GM23338 (cell line): ENCODE results near the gene NDUFS2. TPM values are rescaled to one million over a fixed set of nuclear protein-coding genes. Genes with fewer than 3 reads are reported as not detected.

Source experiments
- ATAC-seq: fragments of 200-7000 bp; cut with Tn5 transposase; 3 replicates; pipeline ENCODE4 v1.9.1; 2020
- DNase-seq: peaks from one replicate; pipeline ENCODE4 v3.0.0-alpha.2; 2015; ENCODE audit warnings: low spot score
- H2AFZ ChIP-seq: fragments of 200-600 bp; sonication (generic); 2 replicates; pipeline ENCODE4 v1.8.0; 2016; ENCODE audit warnings: antibody characterized with exemption, mild to moderate bottlenecking, moderate library complexity
- H3F3A ChIP-seq: fragments of 200-600 bp; sonication (generic); replicated peaks from 2 replicates; pipeline ENCODE4 v1.8.0; 2017; ENCODE audit warnings: antibody characterized with exemption, mixed run types, low read depth
- H3K27ac ChIP-seq: fragments of 200-600 bp; sonication (generic); 2 replicates; pipeline ENCODE4 v1.6.1; 2016; ENCODE audit warnings: low read depth
- H3K27me3 ChIP-seq: fragments of 200-600 bp; sonication (generic); 2 replicates; pipeline ENCODE4 v1.8.0; 2016; ENCODE audit warnings: mild to moderate bottlenecking, mixed run types, moderate library complexity; ENCODE audit not compliant: insufficient read depth
- H3K36me3 ChIP-seq: fragments of 200-600 bp; sonication (generic); 2 replicates; pipeline ENCODE4 v1.8.0; 2016; ENCODE audit warnings: mild to moderate bottlenecking; ENCODE audit not compliant: insufficient read depth
- H3K4me1 ChIP-seq: fragments of 200-600 bp; sonication (generic); 2 replicates; pipeline ENCODE4 v1.8.0; 2016; ENCODE audit warnings: mild to moderate bottlenecking, moderate library complexity; ENCODE audit not compliant: insufficient read depth
- H3K4me2 ChIP-seq: fragments of 200-600 bp; sonication (generic); 2 replicates; pipeline ENCODE4 v1.7.1; 2017; ENCODE audit warnings: mixed run types
- H3K4me3 ChIP-seq: fragments of 200-600 bp; sonication (generic); 2 replicates; pipeline ENCODE4 v1.6.1; 2016; ENCODE audit warnings: mixed run types
- H3K79me2 ChIP-seq: fragments of 200-600 bp; sonication (generic); replicated peaks from 2 replicates; pipeline ENCODE4 v1.8.0; 2017; ENCODE audit warnings: mild to moderate bottlenecking; ENCODE audit not compliant: insufficient read depth
- H3K9me2 ChIP-seq: fragments of 200-600 bp; sonication (generic); 2 replicates; pipeline ENCODE4 v1.8.0; 2017; ENCODE audit not compliant: insufficient read depth
- H4K20me1 ChIP-seq: fragments of 200-600 bp; sonication (generic); replicated peaks from 2 replicates; pipeline ENCODE4 v1.8.0; 2017; ENCODE audit warnings: mild to moderate bottlenecking; ENCODE audit not compliant: insufficient read depth
- H3K27ac Mint-ChIP-seq: 2 replicates; pipeline ENCODE4 v1.8.0; 2020; ENCODE audit warnings: inconsistent platforms, mild to moderate bottlenecking, moderate library complexity, mixed read lengths
- H3K27me3 Mint-ChIP-seq: 3 replicates; pipeline ENCODE4 v1.8.0; 2022; ENCODE audit warnings: low read depth, mild to moderate bottlenecking, moderate library complexity, mixed read lengths, inconsistent platforms; ENCODE audit not compliant: insufficient read depth, poor library complexity
- H3K36me3 Mint-ChIP-seq: 3 replicates; pipeline ENCODE4 v1.8.0; 2021; ENCODE audit warnings: low read depth, mild to moderate bottlenecking, inconsistent platforms, moderate library complexity, mixed read lengths
- H3K4me1 Mint-ChIP-seq: 3 replicates; pipeline ENCODE4 v1.8.0; 2020; ENCODE audit warnings: mild to moderate bottlenecking, inconsistent platforms, mixed read lengths
- H3K4me3 Mint-ChIP-seq: 3 replicates; pipeline ENCODE4 v1.8.0; 2021; ENCODE audit warnings: moderate library complexity, mild to moderate bottlenecking, inconsistent platforms, mixed read lengths
- H3K9me3 Mint-ChIP-seq: 3 replicates; pipeline ENCODE4 v1.8.0; 2020; ENCODE audit warnings: moderate library complexity, mild to moderate bottlenecking, inconsistent platforms, mixed read lengths
- CTCF ChIP-seq, 2 experiments: fragments of 200-600 bp in 1 of 2; sonication (generic) in 1 of 2; conservative IDR thresholded peaks; 2 replicates each; pipeline versions ENCODE4 v1.5.1 to v1.6.1; 2016 to 2017; ENCODE audit warnings: antibody characterized with exemption in 2 of 2, low read depth in 2 of 2, mild to moderate bottlenecking in 2 of 2, moderate library complexity in 1 of 2
- ETS1 ChIP-seq: IDR thresholded peaks from 2 replicates; pipeline ENCODE4 v1.6.1; 2016; ENCODE audit warnings: antibody characterized with exemption
- EZH2 ChIP-seq: fragments of 200-600 bp; sonication (generic); IDR thresholded peaks from one replicate; pipeline ENCODE4 v1.8.0; 2017; ENCODE audit warnings: antibody characterized with exemption, mild to moderate bottlenecking, low read depth; ENCODE audit not compliant: unreplicated experiment
- EZH2phosphoT487 ChIP-seq: fragments of 200-600 bp; sonication (generic); IDR thresholded peaks from one replicate; pipeline ENCODE4 v1.8.1; 2018; ENCODE audit warnings: antibody characterized with exemption; ENCODE audit not compliant: unreplicated experiment
- JUNB ChIP-seq: IDR thresholded peaks from one replicate; pipeline ENCODE4 v1.6.1; 2016; ENCODE audit warnings: antibody characterized with exemption; ENCODE audit not compliant: unreplicated experiment
- NANOG ChIP-seq: IDR thresholded peaks from 2 replicates; pipeline ENCODE4 v1.6.1; 2016; ENCODE audit warnings: antibody characterized with exemption, borderline replicate concordance
- POLR2AphosphoS5 ChIP-seq: IDR thresholded peaks from 2 replicates; pipeline ENCODE4 v1.6.1; 2016; ENCODE audit warnings: antibody characterized with exemption, low read depth
- STAT1 ChIP-seq: IDR thresholded peaks from one replicate; pipeline ENCODE4 v1.6.1; 2016; ENCODE audit warnings: antibody characterized with exemption; ENCODE audit not compliant: unreplicated experiment
- ZNF114 ChIP-seq: fragments of 250-450 bp; sonication (Bioruptor Pico); IDR thresholded peaks from 2 replicates; pipeline ENCODE4 v1.5.0; 2020; ENCODE audit warnings: mild to moderate bottlenecking, moderate library complexity
- ZNF331 ChIP-seq: fragments of 250-450 bp; sonication (Bioruptor Pico); IDR thresholded peaks from 2 replicates; pipeline ENCODE4 v1.5.0; 2020; ENCODE audit warnings: low read depth, mild to moderate bottlenecking, moderate library complexity
- polyA plus RNA-seq: library from polyadenylated mRNA; unstranded; fragments of >200 nt; fragmentation: Nextera tagmentation; extraction: Ambion mirVana; gene quantifications from 2 replicates; pipeline ENCODE4 v1.2.1, GENCODE V29; 2016
- total RNA-seq: library from RNA; depleted of rRNA; stranded (reverse); fragments of >200 nt; shearing (Covaris generic); gene quantifications from 2 replicates; pipeline ENCODE4 v1.2.3, GENCODE V29; 2014
- TF ChIP-seq, protein P1 (sequence below): IDR thresholded peaks from one replicate; pipeline ENCODE4 v1.6.1; 2018; ENCODE audit warnings: antibody characterized with exemption; ENCODE audit not compliant: unreplicated experiment

NDUFS2 gene
- total and polyA plus RNA-seq, 2 experiments from 2014 or later = 56.7 to 131 TPM

DNA sequence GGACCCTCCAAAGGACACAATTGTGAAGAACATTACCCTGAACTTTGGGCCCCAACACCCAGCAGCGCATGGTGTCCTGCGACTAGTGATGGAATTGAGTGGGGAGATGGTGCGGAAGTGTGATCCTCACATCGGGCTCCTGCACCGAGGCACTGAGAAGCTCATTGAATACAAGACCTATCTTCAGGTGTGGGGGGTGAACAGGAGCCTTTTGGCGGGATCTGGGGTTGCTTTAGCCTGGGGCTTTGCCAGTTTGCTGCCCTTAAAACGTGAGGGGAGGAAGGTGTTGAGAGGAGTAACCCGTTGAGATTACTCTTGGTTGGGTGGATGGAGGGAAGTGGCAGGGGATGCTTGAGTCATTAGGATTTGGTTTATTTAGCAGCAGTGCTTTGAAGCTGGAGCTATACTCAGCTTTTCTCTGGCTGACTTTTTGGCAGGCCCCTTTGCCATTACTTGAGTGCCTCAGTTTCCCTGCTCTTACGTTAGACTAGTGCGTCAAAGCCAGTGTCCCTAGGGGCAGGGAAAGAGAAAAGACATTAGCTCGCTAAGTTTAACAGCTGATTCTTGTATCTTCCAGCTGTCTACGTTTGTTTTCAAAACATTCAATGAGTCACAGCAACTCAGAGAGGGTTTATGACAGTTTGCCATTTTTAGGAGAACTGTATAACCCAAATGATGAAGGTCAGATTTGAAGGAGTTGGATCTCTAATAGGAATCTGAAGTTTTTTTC, 4.4 kb downstream of the NDUFS2 start (continued):
- TF ChIP-seq CTCF (conservative IDR thresholded peaks at IDR 0.05; ENCODE audit: low read depth in 2 of 2) = no peak
- TF ChIP-seq EZH2phosphoT487 = no peak
- no peak for TF ChIP-seq JUNB
- TF ChIP-seq EZH2 = no peak
- TF ChIP-seq NANOG = no peak
- TF ChIP-seq ETS1 = no peak

DNA sequence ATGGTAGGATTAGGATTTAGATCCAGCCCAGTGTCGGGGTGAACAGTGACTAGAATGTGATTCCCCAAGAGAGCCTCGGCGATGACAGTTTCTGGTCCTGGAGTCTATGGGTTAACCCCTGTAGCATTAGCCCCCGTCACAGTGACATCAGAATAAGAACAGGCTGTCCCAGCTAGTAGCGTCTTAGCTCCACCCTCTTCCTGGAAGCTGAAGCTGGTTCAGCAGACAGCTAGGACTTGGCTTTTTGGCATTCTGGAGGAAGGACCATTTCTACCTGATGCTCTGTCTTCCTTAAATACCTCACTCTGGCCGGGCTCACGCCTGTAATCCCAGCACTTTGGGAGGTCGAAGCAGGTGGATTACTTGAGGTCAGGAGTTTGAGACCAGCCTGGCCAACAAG, 5.0 kb downstream of the NDUFS2 start:
- peaks cover 1% of the 10 kb centered on the region for H3K27me3 Mint-ChIP-seq
- TF ChIP-seq ZNF331 (CRISPR knock-in tag) = no peak
- TF ChIP-seq ZNF114 (CRISPR knock-in tag) = no peak
- H3K27ac Mint-ChIP-seq = no peak overlapping the region
- H3K9me3 Mint-ChIP-seq = no peaks in the 10 kb centered on the region
- DNase-seq (no peak), ATAC-seq (no peak)
- Histone ChIP-seq H3K4me3 (no peak overlapping the region), H3K27me3 (no peaks in the 10 kb centered on the region), H2AFZ (no peak overlapping the region), H4K20me1 (peaks cover 9% of the 10 kb centered on the region; the same call in 1 of the 2 replicates), H3K9me2 (no peaks in the 10 kb centered on the region), H3K4me2 (no peak overlapping the region), H3K79me2 (peaks cover 32% of the 10 kb centered on the region), H3K4me1 (peaks cover 4% of the 10 kb centered on the region; the same call in 1 of the 2 replicates), H3K27ac (no peak overlapping the region), H3K36me3 (peaks cover 46% of the 10 kb centered on the region), H3F3A (peaks cover 41% of the 10 kb centered on the region)
- H3K4me3 Mint-ChIP-seq = no peak overlapping the region
- H3K36me3 Mint-ChIP-seq = peaks cover 74% of the 10 kb centered on the region
- H3K4me1 Mint-ChIP-seq = peaks cover 15% of the 10 kb centered on the region

DNA sequence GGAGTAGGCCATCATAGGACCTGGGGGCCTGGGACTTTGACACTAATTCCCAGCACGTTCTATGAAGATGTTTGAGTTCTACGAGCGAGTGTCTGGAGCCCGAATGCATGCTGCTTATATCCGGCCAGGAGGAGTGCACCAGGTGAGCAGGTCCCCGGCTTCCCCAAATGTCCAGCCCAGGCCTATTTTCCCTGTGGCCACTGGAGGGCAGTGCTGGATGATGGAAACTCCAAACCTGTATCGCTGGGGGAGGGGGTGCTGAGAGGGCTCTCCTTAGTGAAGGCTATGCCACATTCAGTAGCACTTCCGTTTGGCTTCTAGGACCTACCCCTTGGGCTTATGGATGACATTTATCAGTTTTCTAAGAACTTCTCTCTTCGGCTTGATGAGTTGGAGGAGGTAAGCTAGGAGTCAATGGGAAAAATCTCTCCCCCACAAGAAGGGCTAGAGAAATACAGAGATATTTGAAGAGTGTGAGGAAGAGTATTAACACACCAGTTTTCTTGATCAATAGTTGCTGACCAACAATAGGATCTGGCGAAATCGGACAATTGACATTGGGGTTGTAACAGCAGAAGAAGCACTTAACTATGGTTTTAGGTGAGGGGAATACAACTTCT, 7.7 kb downstream of the NDUFS2 start:
- H3K4me3 Mint-ChIP-seq = no peak overlapping the region
- H3K4me3 ChIP-seq = no peak overlapping the region
- peak overlapping the region; percentile 93 for H3K27ac ChIP-seq
- peaks cover 4% of the 10 kb centered on the region; the same call in 1 of the 2 replicates for H3K4me1 ChIP-seq
- peaks cover 41% of the 10 kb centered on the region for H3F3A ChIP-seq
- peak; percentile 100 for ATAC-seq
- no peaks in the 10 kb centered on the region for H3K9me3 Mint-ChIP-seq
- no peaks in the 10 kb centered on the region for H3K9me2 ChIP-seq
- peaks cover 4% of the 10 kb centered on the region for H3K27me3 Mint-ChIP-seq
- H2AFZ ChIP-seq = no peak overlapping the region
- H3K27me3 ChIP-seq = no peaks in the 10 kb centered on the region
- peaks cover 9% of the 10 kb centered on the region; the same call in 1 of the 2 replicates for H4K20me1 ChIP-seq
- peaks cover 59% of the 10 kb centered on the region for H3K36me3 ChIP-seq
- H3K27ac Mint-ChIP-seq = peak overlapping the region; percentile 60
- H3K79me2 ChIP-seq = 0 out of 2 replicates have a peak, but pooled peaks cover 7% of the 10 kb centered on the region
- peaks cover 8% of the 10 kb centered on the region for H3K4me1 Mint-ChIP-seq
- H3K4me2 ChIP-seq = 0 out of 2 replicates have a peak overlapping the region, but pooled peaks have one; percentile 11
- peaks cover 84% of the 10 kb centered on the region for H3K36me3 Mint-ChIP-seq
- peak; percentile 98 for DNase-seq
- TF ChIP-seq ETS1 = no peak
- TF ChIP-seq, protein P1, sequence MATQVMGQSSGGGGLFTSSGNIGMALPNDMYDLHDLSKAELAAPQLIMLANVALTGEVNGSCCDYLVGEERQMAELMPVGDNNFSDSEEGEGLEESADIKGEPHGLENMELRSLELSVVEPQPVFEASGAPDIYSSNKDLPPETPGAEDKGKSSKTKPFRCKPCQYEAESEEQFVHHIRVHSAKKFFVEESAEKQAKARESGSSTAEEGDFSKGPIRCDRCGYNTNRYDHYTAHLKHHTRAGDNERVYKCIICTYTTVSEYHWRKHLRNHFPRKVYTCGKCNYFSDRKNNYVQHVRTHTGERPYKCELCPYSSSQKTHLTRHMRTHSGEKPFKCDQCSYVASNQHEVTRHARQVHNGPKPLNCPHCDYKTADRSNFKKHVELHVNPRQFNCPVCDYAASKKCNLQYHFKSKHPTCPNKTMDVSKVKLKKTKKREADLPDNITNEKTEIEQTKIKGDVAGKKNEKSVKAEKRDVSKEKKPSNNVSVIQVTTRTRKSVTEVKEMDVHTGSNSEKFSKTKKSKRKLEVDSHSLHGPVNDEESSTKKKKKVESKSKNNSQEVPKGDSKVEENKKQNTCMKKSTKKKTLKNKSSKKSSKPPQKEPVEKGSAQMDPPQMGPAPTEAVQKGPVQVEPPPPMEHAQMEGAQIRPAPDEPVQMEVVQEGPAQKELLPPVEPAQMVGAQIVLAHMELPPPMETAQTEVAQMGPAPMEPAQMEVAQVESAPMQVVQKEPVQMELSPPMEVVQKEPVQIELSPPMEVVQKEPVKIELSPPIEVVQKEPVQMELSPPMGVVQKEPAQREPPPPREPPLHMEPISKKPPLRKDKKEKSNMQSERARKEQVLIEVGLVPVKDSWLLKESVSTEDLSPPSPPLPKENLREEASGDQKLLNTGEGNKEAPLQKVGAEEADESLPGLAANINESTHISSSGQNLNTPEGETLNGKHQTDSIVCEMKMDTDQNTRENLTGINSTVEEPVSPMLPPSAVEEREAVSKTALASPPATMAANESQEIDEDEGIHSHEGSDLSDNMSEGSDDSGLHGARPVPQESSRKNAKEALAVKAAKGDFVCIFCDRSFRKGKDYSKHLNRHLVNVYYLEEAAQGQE = no peak
- no peak for TF ChIP-seq EZH2phosphoT487
- TF ChIP-seq POLR2AphosphoS5 = no peak
- no peak for TF ChIP-seq STAT1
